H1 (cell line): ENCODE measurements around the gene MIGA1. TPM values are rescaled to one million over a fixed set of nuclear protein-coding genes. Genes with fewer than 3 reads are reported as not detected.

Experiments
- CTCF ChIA-PET: fragments of 300-600 bp; sonication (Branson Sonifier 250); formaldehyde crosslinking; loops from one replicate; lab custom pipeline; 2021; ENCODE audit not compliant: partially characterized antibody; lab: Charles Lee
- POLR2A ChIA-PET: fragments of 300-600 bp; sonication (Branson Sonifier 250); formaldehyde crosslinking; loops from one replicate; lab custom pipeline; 2021; ENCODE audit warnings: inconsistent platforms; ENCODE audit not compliant: partially characterized antibody; lab: Charles Lee
- DNase-seq, 2 experiments: peaks; one replicate each; pipeline versions ENCODE4 v3.0.0 to v3.0.0-alpha.2; 2010 to 2022; ENCODE audit warnings: low spot score in 2 of 2, low read depth in 1 of 2, mixed read lengths in 1 of 2
- FAIRE-seq: peaks from 2 replicates; lab custom pipeline; 2011; peaks lifted over from hg19 to GRCh38; lab: Jason Lieb, UNC
- H2AFZ ChIP-seq: 2 replicates; pipeline ENCODE4 v1.8.1; 2012; ENCODE audit warnings: low read length, inconsistent platforms
- H2AK5ac ChIP-seq: 2 replicates; pipeline ENCODE4 v1.6.1; 2013; ENCODE audit warnings: low read depth, low read length
- H2BK120ac ChIP-seq: replicated peaks from 2 replicates; pipeline ENCODE3; 2013; ENCODE audit warnings: low read depth, low read length, inconsistent platforms
- H2BK12ac ChIP-seq: 2 replicates; pipeline ENCODE4 v1.6.1; 2013; ENCODE audit warnings: low read depth, low read length
- H2BK15ac ChIP-seq: 2 replicates; pipeline ENCODE4 v1.6.1; 2013; ENCODE audit warnings: low read length
- H2BK20ac ChIP-seq: 2 replicates; pipeline ENCODE4 v1.6.1; 2013; ENCODE audit warnings: low read length
- H2BK5ac ChIP-seq: 2 replicates; pipeline ENCODE4 v1.6.1; 2013; ENCODE audit warnings: low read depth, low read length
- H3K14ac ChIP-seq: 2 replicates; pipeline ENCODE4 v1.6.1; 2013; ENCODE audit warnings: inconsistent platforms; ENCODE audit not compliant: insufficient read length
- H3K18ac ChIP-seq: 2 replicates; pipeline ENCODE4 v1.6.1; 2013; ENCODE audit warnings: low read length; ENCODE audit errors: extremely low read depth
- H3K23ac ChIP-seq: 2 replicates; pipeline ENCODE4 v1.6.1; 2013; ENCODE audit warnings: inconsistent platforms; ENCODE audit not compliant: insufficient read length
- H3K23me2 ChIP-seq: 2 replicates; pipeline ENCODE4 v1.6.1; 2013; ENCODE audit warnings: low read depth, low read length
- H3K27ac ChIP-seq: 2 replicates; pipeline ENCODE4 v1.6.1; 2011; ENCODE audit warnings: low read depth, low read length, inconsistent platforms
- H3K27me3 ChIP-seq, 4 experiments: replicated peaks in 1 of 4; 1 replicate in 1 of 4; 2 replicates in 3 of 4; pipeline versions ENCODE4 v1.6.1 to v1.8.1; 2011 to 2013; ENCODE audit warnings: low read length in 3 of 4, mild to moderate bottlenecking in 3 of 4, inconsistent platforms in 2 of 4, mixed read lengths in 2 of 4, moderate library complexity in 1 of 4; ENCODE audit not compliant: control insufficient read depth in 3 of 4, insufficient read depth in 3 of 4; ENCODE audit errors: extremely low read depth in 1 of 4
- H3K36me3 ChIP-seq, 4 experiments: 2 replicates each; pipeline versions ENCODE4 v1.6.1 to v1.8.1; 2011 to 2013; ENCODE audit warnings: mild to moderate bottlenecking in 4 of 4, low read length in 3 of 4, moderate library complexity in 2 of 4, control low read depth in 1 of 4, inconsistent platforms in 1 of 4; ENCODE audit not compliant: insufficient read depth in 4 of 4, control insufficient read depth in 2 of 4
- H3K4ac ChIP-seq: replicated peaks from 2 replicates; pipeline ENCODE3; 2013; ENCODE audit warnings: low read length, low read depth, mixed read lengths, inconsistent platforms; ENCODE audit not compliant: insufficient read length
- H3K4me1 ChIP-seq, 4 experiments: replicated peaks in 1 of 4; 1 replicate in 1 of 4; 2 replicates in 3 of 4; pipeline versions ENCODE4 v1.6.1 to v1.8.1; 2011 to 2013; ENCODE audit warnings: low read length in 3 of 4, inconsistent platforms in 2 of 4, mixed read lengths in 1 of 4; ENCODE audit not compliant: insufficient read depth in 4 of 4, control insufficient read depth in 3 of 4
- H3K4me2 ChIP-seq, 2 experiments: 2 replicates each; pipeline versions ENCODE4 v1.6.1 to v1.8.1; 2011 to 2013; ENCODE audit warnings: low read depth in 2 of 2, low read length in 2 of 2, control low read depth in 1 of 2, inconsistent platforms in 1 of 2, mild to moderate bottlenecking in 1 of 2; ENCODE audit not compliant: insufficient read depth in 1 of 2
- H3K4me3 ChIP-seq, 4 experiments: fragments of 200-600, 300-600 bp in 1 of 4; sonication (generic), shearing (Covaris generic), sonication (Bioruptor Twin) in 1 of 4; 2 replicates each; pipeline versions ENCODE4 v1.5.1 to v1.8.1; 2011 to 2016; ENCODE audit warnings: low read length in 4 of 4, low read depth in 3 of 4, control low read depth in 2 of 4, inconsistent platforms in 2 of 4, mild to moderate bottlenecking in 2 of 4, mixed read lengths in 1 of 4, moderate library complexity in 1 of 4; ENCODE audit not compliant: insufficient read depth in 2 of 4; ENCODE audit errors: extremely low read depth in 1 of 4
- H3K56ac ChIP-seq: replicated peaks from 2 replicates; pipeline ENCODE3; 2013; ENCODE audit warnings: low read depth, mild to moderate bottlenecking, mixed read lengths, low read length, inconsistent platforms; ENCODE audit not compliant: insufficient read length
- H3K79me1 ChIP-seq: 2 replicates; pipeline ENCODE4 v1.6.1; 2013; ENCODE audit warnings: low read depth, low read length, control low read depth
- H3K79me2 ChIP-seq, 2 experiments: 2 replicates each; pipeline versions ENCODE4 v1.6.1 to v1.8.1; 2012 to 2013; ENCODE audit warnings: low read length in 2 of 2, mild to moderate bottlenecking in 2 of 2, inconsistent platforms in 1 of 2; ENCODE audit not compliant: insufficient read depth in 2 of 2, control insufficient read depth in 1 of 2
- H3K9ac ChIP-seq, 4 experiments: replicated peaks in 1 of 4; 1 replicate in 1 of 4; 2 replicates in 3 of 4; pipeline versions ENCODE4 v1.6.1 to v1.8.1; 2011 to 2013; ENCODE audit warnings: low read depth in 3 of 4, low read length in 3 of 4, control low read depth in 2 of 4, mild to moderate bottlenecking in 2 of 4, moderate library complexity in 2 of 4, inconsistent platforms in 1 of 4; ENCODE audit errors: extremely low read depth in 1 of 4
- H3K9me3 ChIP-seq, 2 experiments: 2 replicates each; pipeline versions ENCODE4 v1.6.1 to v1.8.1; 2012 to 2013; ENCODE audit warnings: mild to moderate bottlenecking in 2 of 2, moderate library complexity in 2 of 2, control low read depth in 1 of 2, inconsistent platforms in 1 of 2, low read depth in 1 of 2, low read length in 1 of 2, mixed read lengths in 1 of 2; ENCODE audit not compliant: insufficient read depth in 2 of 2
- H4K20me1 ChIP-seq, 2 experiments: replicated peaks in 1 of 2; 2 replicates each; pipeline versions ENCODE3 to v1.8.1; 2011 to 2013; ENCODE audit warnings: inconsistent platforms in 2 of 2, low read length in 2 of 2, mild to moderate bottlenecking in 1 of 2; ENCODE audit not compliant: insufficient read depth in 2 of 2, control insufficient read depth in 1 of 2
- H4K5ac ChIP-seq: 2 replicates; pipeline ENCODE4 v1.6.1; 2013; ENCODE audit warnings: low read length, low read depth, mixed read lengths, inconsistent platforms; ENCODE audit not compliant: insufficient read length
- H4K8ac ChIP-seq: 2 replicates; pipeline ENCODE4 v1.8.0; 2013; ENCODE audit warnings: mild to moderate bottlenecking, moderate library complexity, low read length, inconsistent platforms; ENCODE audit not compliant: insufficient read depth; ENCODE audit errors: extremely low read depth
- H4K91ac ChIP-seq: replicated peaks from 2 replicates; pipeline ENCODE3; 2013; ENCODE audit warnings: low read length, mixed read lengths, inconsistent platforms; ENCODE audit not compliant: insufficient read length
- CTCF ChIP-seq, 3 experiments: IDR thresholded peaks; 1 replicate in 2 of 3; 2 replicates in 1 of 3; pipeline versions ENCODE4 v1.5.1 to v1.6.1; 2011; ENCODE audit warnings: low read length in 3 of 3, mild to moderate bottlenecking in 3 of 3, inconsistent platforms in 2 of 3, low read depth in 1 of 3, moderate library complexity in 1 of 3; ENCODE audit not compliant: insufficient read depth in 1 of 3; ENCODE audit errors: control extremely low read depth in 1 of 3
- MAFK ChIP-seq: IDR thresholded peaks from 2 replicates; pipeline ENCODE4 v1.6.1; 2012; ENCODE audit warnings: low read depth, mild to moderate bottlenecking, improper control_type of control experiment, low read length
- WGBS, 2 experiments: shearing (Covaris generic) in 1 of 2; methylation state at CpG; one replicate each; pipeline versions ENCODE4 v1.1.6 to v1.1.7; 2013 to 2015; ENCODE audit warnings: low lambda C conversion rate in 2 of 2, mixed read lengths in 2 of 2, inconsistent platforms in 1 of 2, low coverage in 1 of 2, missing lambda C conversion rate in 1 of 2; ENCODE audit not compliant: insufficient replicate concordance in 2 of 2, insufficient coverage in 1 of 2, insufficient read length in 1 of 2; ENCODE audit errors: extremely low coverage in 1 of 2, missing lambda C conversion rate in 1 of 2; 5-methylcytosine and 5-hydroxymethylcytosine counted together
- polyA plus RNA-seq, 7 experiments: library from polyadenylated mRNA; depleted of rRNA in 3 of 7; stranded (reverse) in 5 of 7; unstranded in 2 of 7; fragments of >200 nt in 5 of 7; fragments of 200-250 nt in 2 of 7; gene quantifications; 1 replicate in 5 of 7; 2 replicates in 1 of 7; 4 replicates in 1 of 7; pipeline versions ENCODE4 v1.2.1 to v1.2.3, GENCODE V29; 2011 to 2013; ENCODE audit warnings: missing spikeins in 2 of 7, mixed read lengths in 2 of 7
- total RNA-seq: library from RNA; stranded (reverse); fragmentation: NEBNext Ultra II Directional; extraction: Animal tissue kit (Norgen Biotek cat#: 25700); gene quantifications from 2 replicates; pipeline ENCODE4 v1.2.1, GENCODE V29; 2021

The MIGA1 gene
- total and polyA plus RNA-seq, 2 of the 8 experiments (the other 6 are each of a cell fraction or from before 2014, with no cell fraction given): 0.95 to 7.0 TPM

- Histone ChIP-seq H3K14ac (no peak overlapping the region), H2BK15ac (no peak overlapping the region), H3K4me2 (no peak overlapping the region), H2AFZ (no peak overlapping the region), H3K18ac (no peak overlapping the region), H4K8ac (no peak overlapping the region), H2AK5ac (no peak overlapping the region), H4K20me1 (peaks cover 0 to 4% of the 10 kb centered on the region in 2 experiments), H2BK5ac (no peak overlapping the region), H2BK120ac (no peak overlapping the region), H3K4ac (no peak overlapping the region), H2BK12ac (no peak overlapping the region), H4K91ac (no peak overlapping the region), H2BK20ac (no peak overlapping the region), H3K56ac (no peak overlapping the region), H3K79me1 (no peaks in the 10 kb centered on the region), H3K4me1 (no peaks in the 10 kb centered on the region), H3K27ac (no peak overlapping the region), H3K9ac (no peak overlapping the region), H3K9me3 (no peaks in the 10 kb centered on the region), H3K36me3 (no peaks in the 10 kb centered on the region; a peak in 1 of 8 replicates), H3K4me3 (no peak overlapping the region), H3K23me2 (no peaks in the 10 kb centered on the region), H3K23ac (no peak overlapping the region), H4K5ac (no peak overlapping the region), H3K27me3 (no peaks in the 10 kb centered on the region), H3K79me2 (no peaks in the 10 kb centered on the region)
- 86% methylated on average over 5 of the region's 5 CpGs; no CpG with 5 or more reads in 1 of the 2 experiments for WGBS, 2 experiments
- DNase-seq: no peak
- ChIA-PET CTCF (interaction anchor here (0.6 to 1.4 kb wide), 4 partner anchors 12 to 318 kb away, joined by 3 to 4 read pairs (median 3); no protein-coding TSS in a partner anchor), POLR2A (no interaction called here)
- TF ChIP-seq MAFK: no peak
- peak in 2 of 3 experiments; percentile 13 to 21; a peak in 2 of 4 replicates for TF ChIP-seq CTCF (IDR thresholded peaks at IDR 0.05; ENCODE audit: control extremely low read depth in 1 of 3, insufficient read depth in 1 of 3, low read depth in 1 of 3, low read length in 3 of 3)
- FAIRE-seq: no peak
Observed at GRCh38 chr1:77796695-77797405, 17.4 kb downstream of the MIGA1 start.
